Measurements from ENCODE around the gene SLC22A16. TPM values are rescaled to one million over a fixed set of nuclear protein-coding genes. Genes with fewer than 3 reads are reported as not detected.

The SLC22A16 gene
- total RNA-seq, 1 experiment from 2014 or later = not detected

- Histone ChIP-seq H3K36me3 (replicated peaks; ENCODE audit: control insufficient read depth, insufficient read depth, low read length) (no peaks in the 10 kb centered on the region), H3K27me3 (ENCODE audit: control insufficient read depth, insufficient read depth, low read length) (no peaks in the 10 kb centered on the region), H3K4me3 (ENCODE audit: insufficient read depth, low read depth, low read length) (no peak within 1 kb of the TSS)
- no peak for DNase-seq
Observed at GRCh38 chr6:110415086-110415916, 61.1 kb downstream of the SLC22A16 start, which contains the start of gene DDO. DDO (minus strand) TSS chr6:110415575; CDS start chr6:110413462, 2,113 bp downstream.

- no peak for DNase-seq
- Histone ChIP-seq H3K36me3 (replicated peaks; ENCODE audit: control insufficient read depth, insufficient read depth, low read length) (no peaks in the 10 kb centered on the region), H3K27me3 (ENCODE audit: control insufficient read depth, insufficient read depth, low read length) (no peaks in the 10 kb centered on the region), H3K4me3 (ENCODE audit: insufficient read depth, low read depth, low read length) (no peak overlapping the region)
Observed at GRCh38 chr6:110414669-110415068, 61.7 kb downstream of the SLC22A16 start.

DNA sequence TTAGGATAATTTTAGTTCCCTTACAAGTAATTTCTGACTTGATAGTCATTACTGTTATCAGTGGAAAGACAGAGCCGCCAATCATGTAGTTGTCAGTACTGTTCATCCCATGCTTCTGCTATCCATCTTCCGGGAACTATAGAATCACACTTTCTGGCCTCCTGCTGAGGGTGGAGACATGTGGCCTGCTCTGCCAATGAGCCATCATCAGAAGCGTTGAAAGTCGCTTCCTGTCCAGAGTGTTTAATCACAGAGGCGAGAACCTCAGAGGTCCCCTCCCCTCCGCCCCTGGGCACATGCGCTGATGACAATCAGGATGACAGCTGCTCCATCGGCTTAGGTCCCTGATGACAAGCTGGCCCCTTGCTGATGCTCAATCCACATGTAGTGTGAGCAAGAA, 64.1 kb downstream of the SLC22A16 start:
- DNase-seq = no peak
- Histone ChIP-seq H3K4me3 (ENCODE audit: insufficient read depth, low read depth, low read length) (no peak overlapping the region), H3K36me3 (replicated peaks; ENCODE audit: control insufficient read depth, insufficient read depth, low read length) (no peaks in the 10 kb centered on the region), H3K27me3 (ENCODE audit: control insufficient read depth, insufficient read depth, low read length) (no peaks in the 10 kb centered on the region)

DNA sequence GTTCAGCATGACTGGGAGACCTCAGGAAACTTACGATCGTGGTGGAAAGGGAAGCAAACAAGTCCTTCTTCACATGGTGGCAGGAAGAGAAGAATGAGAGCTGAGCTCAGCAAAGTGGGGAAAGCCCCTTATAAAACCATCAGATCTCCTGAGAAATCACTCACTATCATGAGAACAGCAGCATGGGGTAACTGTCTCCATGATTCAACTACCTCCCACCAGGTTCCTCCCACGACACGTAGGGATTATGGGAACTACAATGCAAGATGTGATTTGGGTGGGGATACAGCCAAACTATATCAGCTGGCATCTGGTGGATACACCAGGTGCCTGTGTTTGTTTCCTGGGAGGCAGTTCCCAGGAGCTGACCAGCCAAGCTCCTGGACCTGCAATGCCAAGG, 65.9 kb downstream of the SLC22A16 start:
- Histone ChIP-seq H3K36me3 (replicated peaks; ENCODE audit: control insufficient read depth, insufficient read depth, low read length) (no peaks in the 10 kb centered on the region), H3K4me3 (ENCODE audit: insufficient read depth, low read depth, low read length) (no peak overlapping the region), H3K27me3 (ENCODE audit: control insufficient read depth, insufficient read depth, low read length) (no peaks in the 10 kb centered on the region)
- no peak for DNase-seq

DNA sequence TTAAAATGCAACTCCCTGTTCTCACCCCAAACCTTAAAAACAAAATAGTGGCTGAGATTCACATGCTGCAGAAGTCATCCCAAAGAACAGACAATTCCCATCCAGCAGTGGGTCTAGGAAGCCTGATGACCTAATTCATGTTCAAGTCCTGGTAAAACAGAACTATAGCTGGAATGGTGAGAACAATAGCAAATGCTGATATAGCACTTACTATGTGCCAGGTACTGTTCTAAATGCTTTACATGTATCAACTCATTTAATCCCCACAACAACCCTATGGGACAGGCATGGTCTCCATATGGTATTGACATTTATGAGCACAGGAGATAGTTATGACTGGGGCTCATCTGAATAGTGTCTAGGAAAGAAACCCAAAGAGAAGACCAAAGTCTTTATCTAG, 66.6 kb downstream of the SLC22A16 start:
- no peaks in the 10 kb centered on the region for H3K36me3 ChIP-seq (replicated peaks; ENCODE audit: control insufficient read depth, insufficient read depth, low read length)
- no peaks in the 10 kb centered on the region for H3K27me3 ChIP-seq (ENCODE audit: control insufficient read depth, insufficient read depth, low read length)
- no peak for DNase-seq

DNA sequence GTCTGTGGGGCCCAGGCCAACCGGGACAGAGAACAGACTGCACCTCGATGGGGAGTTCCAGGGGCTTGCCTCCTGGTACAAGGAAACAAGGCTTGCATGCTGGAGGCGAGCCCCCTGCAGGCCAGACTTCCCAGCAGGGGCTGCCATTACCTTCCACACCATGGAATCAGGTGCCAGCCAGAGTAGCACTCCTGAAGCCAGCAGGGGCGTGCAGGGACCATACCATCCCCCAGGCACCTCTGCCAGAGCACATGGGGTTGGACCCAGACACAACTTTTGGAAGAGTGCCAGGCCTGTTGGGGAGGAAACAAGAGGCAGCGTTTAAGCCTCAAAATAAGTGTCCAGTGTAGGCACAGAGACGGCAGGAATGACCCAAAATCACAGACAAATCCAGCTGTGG, 67.5 kb downstream of the SLC22A16 start:
- DNase-seq = peak; percentile 50

More for the DNA sequence above, 66.6 kb downstream of the SLC22A16 start:
- no peak overlapping the region for H3K4me3 ChIP-seq (ENCODE audit: insufficient read depth, low read depth, low read length)

DNA sequence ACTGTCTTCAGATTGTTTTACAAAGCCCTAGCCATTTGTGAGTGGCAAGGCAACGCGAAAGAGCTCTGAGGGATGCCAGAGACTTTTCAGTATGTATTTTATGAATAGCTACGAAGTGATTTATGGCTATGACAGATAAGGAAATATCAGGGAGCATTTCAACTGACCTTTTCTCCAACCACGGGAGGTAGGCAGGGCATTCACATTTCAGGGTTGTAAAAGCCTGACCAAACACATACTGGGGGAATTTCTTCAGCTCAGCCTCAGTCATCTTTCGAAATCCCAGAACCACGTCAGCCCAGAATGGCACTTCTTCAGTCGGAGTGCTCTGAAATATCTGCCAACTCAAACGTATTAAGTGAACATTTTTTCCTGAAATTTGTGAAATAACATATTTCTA, 71.8 kb downstream of the SLC22A16 start:
- H3K27me3 ChIP-seq (ENCODE audit: control insufficient read depth, insufficient read depth, low read length) = no peaks in the 10 kb centered on the region
- H3K4me3 ChIP-seq (ENCODE audit: insufficient read depth, low read depth, low read length) = no peak overlapping the region
- no peak for DNase-seq
- no peaks in the 10 kb centered on the region for H3K36me3 ChIP-seq (replicated peaks; ENCODE audit: control insufficient read depth, insufficient read depth, low read length)

More for the DNA sequence above, 67.5 kb downstream of the SLC22A16 start:
- no peaks in the 10 kb centered on the region for H3K36me3 ChIP-seq (replicated peaks; ENCODE audit: control insufficient read depth, insufficient read depth, low read length)
- H3K27me3 ChIP-seq (ENCODE audit: control insufficient read depth, insufficient read depth, low read length) = no peaks in the 10 kb centered on the region
- no peak overlapping the region for H3K4me3 ChIP-seq (ENCODE audit: insufficient read depth, low read depth, low read length)

- Histone ChIP-seq H3K36me3 (replicated peaks; ENCODE audit: control insufficient read depth, insufficient read depth, low read length) (no peaks in the 10 kb centered on the region), H3K4me3 (ENCODE audit: insufficient read depth, low read depth, low read length) (no peak overlapping the region), H3K27me3 (ENCODE audit: control insufficient read depth, insufficient read depth, low read length) (no peaks in the 10 kb centered on the region)
- DNase-seq = no peak
Observed at GRCh38 chr6:110401585-110402176, 74.7 kb downstream of the SLC22A16 start.

DNA sequence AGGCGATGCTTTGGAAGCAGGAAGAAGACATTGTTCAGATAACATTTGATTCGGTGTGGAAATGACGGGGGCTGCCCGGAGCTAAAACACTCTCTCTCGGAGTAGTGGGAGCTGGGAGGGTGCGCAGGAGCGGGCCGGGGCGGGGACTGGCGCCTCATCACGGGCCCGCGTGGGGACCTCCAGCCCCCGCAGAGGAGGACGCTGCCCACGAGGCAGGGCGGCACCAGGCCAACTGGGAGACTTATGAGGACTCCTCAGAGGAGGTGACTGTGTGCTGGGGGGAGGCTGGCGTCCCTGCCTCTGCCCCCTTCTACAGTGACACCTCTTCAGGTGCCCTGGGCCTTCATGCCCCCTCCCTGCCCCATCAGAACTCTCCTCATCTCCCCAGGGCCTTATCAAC, 76.2 kb downstream of the SLC22A16 start:
- peak; percentile 35 for DNase-seq
- Histone ChIP-seq H3K4me3 (ENCODE audit: insufficient read depth, low read depth, low read length) (no peak overlapping the region), H3K27me3 (ENCODE audit: control insufficient read depth, insufficient read depth, low read length) (no peaks in the 10 kb centered on the region), H3K36me3 (replicated peaks; ENCODE audit: control insufficient read depth, insufficient read depth, low read length) (no peaks in the 10 kb centered on the region)

DNA sequence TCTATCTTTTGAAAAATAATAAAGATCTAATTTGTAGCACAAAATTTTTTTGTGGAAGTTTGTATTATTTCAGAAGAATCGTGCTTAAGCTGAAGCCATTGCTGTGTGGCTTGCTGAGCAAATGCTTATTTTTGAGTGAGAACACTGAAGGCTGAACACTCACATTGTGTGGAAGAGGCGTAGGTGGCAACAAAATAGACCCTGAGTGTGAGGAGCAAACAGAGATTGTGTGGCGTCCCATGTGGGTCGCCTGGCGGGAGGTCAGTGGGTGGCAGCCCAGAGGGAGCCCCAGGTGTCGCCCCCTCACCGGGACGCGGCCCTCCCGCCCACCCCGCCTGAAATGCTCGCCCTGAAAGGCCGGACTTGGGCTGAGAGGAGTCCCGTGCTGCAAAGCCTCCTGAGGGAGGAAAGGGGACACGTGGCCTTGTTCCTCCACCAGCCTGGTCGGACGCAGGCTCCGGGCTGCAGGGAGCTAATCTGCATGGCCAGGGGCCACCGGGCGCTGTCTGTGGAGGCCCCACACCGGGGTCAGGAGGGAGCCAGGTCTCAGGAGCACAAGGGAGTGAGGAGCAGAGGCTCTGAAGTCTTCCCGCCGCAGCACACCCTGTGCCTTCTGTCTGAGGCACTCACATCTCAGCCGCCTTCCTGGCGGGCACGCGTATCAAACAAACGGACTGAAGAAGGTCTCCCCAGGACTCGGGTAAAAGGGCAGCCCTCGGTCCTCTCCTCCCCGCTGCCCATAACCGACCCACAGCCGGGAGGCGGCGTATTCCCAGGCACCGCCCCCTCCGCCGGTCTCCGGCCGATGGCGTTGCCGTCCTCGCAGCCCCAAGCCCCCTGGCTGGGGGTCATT, 77.0 kb downstream of the SLC22A16 start:
- DNase-seq = peak; percentile 47

GRCh38 chr6:110398778-110399177, 77.6 kb downstream of the SLC22A16 start:
- no peaks in the 10 kb centered on the region for H3K27me3 ChIP-seq (ENCODE audit: control insufficient read depth, insufficient read depth, low read length)
- H3K36me3 ChIP-seq (replicated peaks; ENCODE audit: control insufficient read depth, insufficient read depth, low read length) = no peaks in the 10 kb centered on the region
- no peak overlapping the region for H3K4me3 ChIP-seq (ENCODE audit: insufficient read depth, low read depth, low read length)
- DNase-seq = no peak

More for the DNA sequence above, 77.0 kb downstream of the SLC22A16 start:
- H3K27me3 ChIP-seq (ENCODE audit: control insufficient read depth, insufficient read depth, low read length) = no peaks in the 10 kb centered on the region
- H3K4me3 ChIP-seq (ENCODE audit: insufficient read depth, low read depth, low read length) = no peak overlapping the region
- no peaks in the 10 kb centered on the region for H3K36me3 ChIP-seq (replicated peaks; ENCODE audit: control insufficient read depth, insufficient read depth, low read length)

DNA sequence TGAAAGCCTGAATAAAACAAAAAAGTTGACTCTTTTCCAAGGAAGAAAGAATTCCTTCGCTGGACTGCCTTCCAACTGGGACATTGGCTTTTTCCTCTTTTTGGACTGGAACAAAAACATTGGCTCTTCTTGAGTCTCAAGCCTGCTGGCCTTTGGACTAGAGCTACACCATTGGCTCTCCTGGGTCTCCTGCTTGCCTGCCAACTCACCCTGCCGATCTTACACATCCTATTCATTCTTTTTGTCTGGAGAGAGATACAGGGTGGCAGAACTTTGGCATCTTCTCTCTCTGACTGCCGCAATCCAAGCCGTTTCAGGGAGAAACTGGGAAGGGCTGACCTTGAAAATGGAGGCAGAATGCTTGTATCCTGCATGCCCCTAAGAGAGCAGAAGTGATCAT, 81.2 kb downstream of the SLC22A16 start:
- Histone ChIP-seq H3K27me3 (ENCODE audit: control insufficient read depth, insufficient read depth, low read length) (no peaks in the 10 kb centered on the region), H3K36me3 (replicated peaks; ENCODE audit: control insufficient read depth, insufficient read depth, low read length) (no peaks in the 10 kb centered on the region), H3K4me3 (ENCODE audit: insufficient read depth, low read depth, low read length) (no peak overlapping the region)
- DNase-seq = no peak

GRCh38 chr6:110394409-110394808, 82.0 kb downstream of the SLC22A16 start:
- H3K27me3 ChIP-seq (ENCODE audit: control insufficient read depth, insufficient read depth, low read length) = no peaks in the 10 kb centered on the region
- no peak for DNase-seq
- H3K4me3 ChIP-seq (ENCODE audit: insufficient read depth, low read depth, low read length) = no peak overlapping the region
- H3K36me3 ChIP-seq (replicated peaks; ENCODE audit: control insufficient read depth, insufficient read depth, low read length) = no peaks in the 10 kb centered on the region

DNA sequence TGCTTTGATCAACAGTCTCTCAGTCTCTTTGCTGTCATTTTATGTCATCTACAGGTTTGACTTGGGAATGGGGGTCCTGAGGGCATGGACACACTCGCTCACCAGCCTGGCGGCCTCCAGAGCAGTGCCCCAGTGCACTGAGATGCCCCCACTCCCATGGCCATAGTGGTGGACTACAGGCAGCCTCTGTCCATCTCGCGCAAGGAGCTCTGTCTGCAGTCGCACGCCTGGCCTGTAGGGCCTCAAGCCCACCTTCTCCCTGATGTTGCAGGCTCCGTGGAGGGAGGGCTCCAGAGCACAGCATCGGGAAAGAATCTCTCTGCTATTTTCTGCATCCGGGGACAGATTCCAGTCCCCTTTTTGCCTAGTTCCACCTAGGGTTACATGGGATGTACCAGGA, 83.7 kb downstream of the SLC22A16 start:
- DNase-seq = peak; percentile 56
- no peaks in the 10 kb centered on the region for H3K36me3 ChIP-seq (replicated peaks; ENCODE audit: control insufficient read depth, insufficient read depth, low read length)
- H3K27me3 ChIP-seq (ENCODE audit: control insufficient read depth, insufficient read depth, low read length) = no peaks in the 10 kb centered on the region
- no peak overlapping the region for H3K4me3 ChIP-seq (ENCODE audit: insufficient read depth, low read depth, low read length)
